H1 (cell line): Measurements from ENCODE around the gene GNB1L. TPM values are rescaled to one million over a fixed set of nuclear protein-coding genes. Genes with fewer than 3 reads are reported as not detected.

Experiments
- E2F6 ChIP-seq: IDR thresholded peaks from 2 replicates; pipeline ENCODE4 v1.6.1; 2012; ENCODE audit warnings: inconsistent platforms
- EP300 ChIP-seq, 2 experiments: IDR thresholded peaks; 1 replicate in 1 of 2; 2 replicates in 1 of 2; pipeline ENCODE4 v1.6.1; 2011 to 2012; ENCODE audit warnings: low read depth in 2 of 2, low read length in 2 of 2, mild to moderate bottlenecking in 2 of 2, borderline replicate concordance in 1 of 2, inconsistent platforms in 1 of 2, moderate library complexity in 1 of 2
- HDAC2 ChIP-seq, 2 experiments: fragments of 300-600 bp in 1 of 2; sonication (generic) in 1 of 2; IDR thresholded peaks; 2 replicates each; pipeline ENCODE4 v1.6.1; 2011 to 2012; ENCODE audit warnings: low read depth in 2 of 2, low read length in 2 of 2, mild to moderate bottlenecking in 2 of 2, moderate library complexity in 2 of 2, borderline replicate concordance in 1 of 2, inconsistent platforms in 1 of 2
- SAP30 ChIP-seq: fragments of 300-600 bp; sonication (generic); IDR thresholded peaks from 2 replicates; pipeline ENCODE4 v1.7.1; 2012; ENCODE audit warnings: low read length, moderate library complexity, mild to moderate bottlenecking, inconsistent platforms; ENCODE audit not compliant: insufficient read depth, insufficient replicate concordance
- SIRT6 ChIP-seq: IDR thresholded peaks from one replicate; pipeline ENCODE4 v1.7.1; 2012; ENCODE audit warnings: low read length, inconsistent platforms
- TAF7 ChIP-seq: optimal IDR thresholded peaks from 2 replicates; pipeline ENCODE3; 2011; ENCODE audit warnings: low read depth, mild to moderate bottlenecking, inconsistent platforms, low read length, moderate library complexity, borderline replicate concordance
- polyA plus RNA-seq, 7 experiments: library from polyadenylated mRNA; depleted of rRNA in 3 of 7; stranded (reverse) in 5 of 7; unstranded in 2 of 7; fragments of >200 nt in 5 of 7; fragments of 200-250 nt in 2 of 7; gene quantifications; 1 replicate in 5 of 7; 2 replicates in 1 of 7; 4 replicates in 1 of 7; pipeline versions ENCODE4 v1.2.1 to v1.2.3, GENCODE V29; 2011 to 2013; ENCODE audit warnings: missing spikeins in 2 of 7, mixed read lengths in 2 of 7
- total RNA-seq: library from RNA; stranded (reverse); fragmentation: NEBNext Ultra II Directional; extraction: Animal tissue kit (Norgen Biotek cat#: 25700); gene quantifications from 2 replicates; pipeline ENCODE4 v1.2.1, GENCODE V29; 2021

GNB1L gene
- total and polyA plus RNA-seq, 2 of the 8 experiments (the other 6 are each of a cell fraction or from before 2014, with no cell fraction given) = 14.0 to 15.6 TPM

GRCh38 chr22:19765477-19766239, 89.0 kb downstream of the GNB1L start (continued):
- TF ChIP-seq E2F6 (no peak), EP300 (IDR thresholded peaks at IDR 0.05; ENCODE audit: borderline replicate concordance in 1 of 2, low read depth in 2 of 2, low read length in 2 of 2) (no peak), SIRT6 (no peak), TAF7 (no peak), SAP30 (no peak), HDAC2 (IDR thresholded peaks at IDR 0.05; ENCODE audit: borderline replicate concordance in 1 of 2, low read depth in 2 of 2, low read length in 2 of 2) (0 out of 4 replicates have a peak, but pooled peaks of 1 of the 2 experiments have one; percentile 29)
